Activated CD4-positive, CD25-positive, alpha-beta regulatory T cell treated with anti-CD3 and anti-CD28 coated beads, Interleukin-2, amount 50 U/mL, for 72 hours (primary cell): ENCODE results near the gene IL20RB.

Source experiments
- DNase-seq: peaks from one replicate; pipeline ENCODE4 v3.0.0; 2021

IL20RB gene

GRCh38 chr3:137041686-137042085 lies 83.9 kb downstream of the IL20RB start:
- no peak for DNase-seq

- DNase-seq, result no peak
Measured at GRCh38 chr3:137046747-137047146, 89.0 kb downstream of the IL20RB start.

- no peak for DNase-seq
Measured at GRCh38 chr3:137047240-137047639, 89.5 kb downstream of the IL20RB start.

GRCh38 chr3:137050281-137050680 lies 92.5 kb downstream of the IL20RB start:
- DNase-seq, result no peak

DNA sequence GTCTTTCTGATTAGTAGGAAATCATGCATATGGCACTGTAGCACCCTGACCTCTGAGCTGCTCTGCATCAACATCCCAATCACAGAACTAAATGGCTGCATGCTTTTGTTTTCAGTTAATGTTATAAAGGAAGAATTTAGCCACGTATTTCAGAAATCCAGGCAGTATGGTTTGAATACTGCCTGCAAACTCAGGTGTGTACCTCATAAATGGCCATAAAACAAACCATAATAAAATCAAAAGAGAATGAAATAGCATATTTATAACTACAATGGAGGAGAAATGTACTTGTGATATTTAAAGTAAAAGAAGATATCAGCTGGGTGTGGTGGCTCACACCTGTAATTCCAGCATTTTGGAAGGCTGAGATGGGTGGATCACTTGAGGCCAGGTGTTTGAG lies 94.5 kb downstream of the IL20RB start:
- no peak for DNase-seq
